Thymus (tissue), 11 donors: ENCODE results near the gene MRPS7. TPM values are rescaled to one million over a fixed set of nuclear protein-coding genes. Genes with fewer than 3 reads are reported as not detected.
"Not testable (repeated sequence)": the region's sequence is repeated elsewhere in the genome, so short reads cannot be mapped to it uniquely, and the experiment has no call there.

Source experiments
- DNase-seq, 9 donors: peaks; one replicate each; pipeline ENCODE4 v3.0.0-alpha.2; 2013; ENCODE audit warnings: low spot score in 9 of 9, low read depth in 6 of 9, missing footprints in 1 of 9
- H3K27ac ChIP-seq, 2 donors: one replicate each; pipeline ENCODE4 v1.5.1; 2013; ENCODE audit warnings: control low read depth in 1 of 2, low read depth in 1 of 2, low read length in 1 of 2, mild to moderate bottlenecking in 1 of 2, moderate library complexity in 1 of 2
- H3K27me3 ChIP-seq, 2 donors: one replicate each; pipeline ENCODE4 v1.5.1; 2013; ENCODE audit warnings: low read length in 1 of 2; ENCODE audit not compliant: control insufficient read depth in 2 of 2, insufficient read depth in 1 of 2
- H3K36me3 ChIP-seq, 2 donors: one replicate each; pipeline ENCODE4 v1.5.1; 2013; ENCODE audit warnings: low read length in 1 of 2, mild to moderate bottlenecking in 1 of 2, moderate library complexity in 1 of 2; ENCODE audit not compliant: control insufficient read depth in 2 of 2, insufficient read depth in 2 of 2
- H3K4me1 ChIP-seq, 2 donors: one replicate each; pipeline ENCODE4 v1.5.1; 2013; ENCODE audit warnings: low read length in 2 of 2; ENCODE audit not compliant: control insufficient read depth in 2 of 2, insufficient read depth in 2 of 2
- H3K4me3 ChIP-seq, 2 donors: one replicate each; pipeline ENCODE4 v1.5.1; 2013; ENCODE audit warnings: low read length in 2 of 2, control low read depth in 1 of 2, mild to moderate bottlenecking in 1 of 2
- H3K9me3 ChIP-seq, 2 donors: one replicate each; pipeline ENCODE4 v1.5.1; 2013; ENCODE audit warnings: low read length in 1 of 2, mild to moderate bottlenecking in 1 of 2; ENCODE audit not compliant: control insufficient read depth in 2 of 2, insufficient read depth in 1 of 2
- WGBS: extraction: QIAGEN DNeasy Blood & Tissue Kit; methylation state at CpG from one replicate; pipeline ENCODE4 v1.1.7; 2013; 5-methylcytosine and 5-hydroxymethylcytosine counted together
- polyA plus RNA-seq: library from polyadenylated mRNA; stranded (reverse); fragments of 200-250 nt; gene quantifications from one replicate; pipeline ENCODE4 v1.2.3, GENCODE V29; 2013
- total RNA-seq: library from RNA; stranded (reverse); fragments of 120-200 nt; gene quantifications from one replicate; pipeline ENCODE4 v1.2.4, GENCODE V29; 2013
- donor health status: healthy.

The MRPS7 gene
- total and polyA plus RNA-seq, 2 donors: 39.1 to 62.8 TPM

- WGBS: 91% methylated on average over 16 of the region's 16 CpGs
- not testable (repeated sequence) for DNase-seq, H3K27ac ChIP-seq, H3K4me3 ChIP-seq, H3K36me3 ChIP-seq, H3K27me3 ChIP-seq, H3K9me3 ChIP-seq
- peaks cover 5 to 21% of the 10 kb centered on the region in 2 donors for H3K4me1 ChIP-seq
Measured at GRCh38 chr17:75292810-75293448, 31.2 kb downstream of the MRPS7 start.

- 81% methylated on average over 8 of the region's 8 CpGs for WGBS
- H3K9me3 ChIP-seq: no peaks in the 10 kb centered on the region
- H3K4me1 ChIP-seq: peaks cover 0 to 8% of the 10 kb centered on the region in 2 donors
- H3K36me3 ChIP-seq: no peaks in the 10 kb centered on the region
- peak in 1 of 9 donors; percentile 37 for DNase-seq
- no peak overlapping the region for H3K4me3 ChIP-seq
- H3K27me3 ChIP-seq: no peaks in the 10 kb centered on the region
- H3K27ac ChIP-seq: peak overlapping the region; percentile 73 to 80
Measured at GRCh38 chr17:75295201-75296158, 33.8 kb downstream of the MRPS7 start.

- no peak for DNase-seq
- no peaks in the 10 kb centered on the region for H3K9me3 ChIP-seq
- WGBS: 92% methylated on average over 7 of the region's 7 CpGs
- H3K27me3 ChIP-seq: no peaks in the 10 kb centered on the region
- no peak overlapping the region for H3K27ac ChIP-seq
- H3K36me3 ChIP-seq: no peaks in the 10 kb centered on the region
- H3K4me3 ChIP-seq: no peak overlapping the region
- peaks cover 0 to 5% of the 10 kb centered on the region in 2 donors for H3K4me1 ChIP-seq
Measured at GRCh38 chr17:75300280-75300679, 38.6 kb downstream of the MRPS7 start.

- Histone ChIP-seq H3K27ac (no peak overlapping the region), H3K9me3 (no peaks in the 10 kb centered on the region), H3K4me3 (no peak overlapping the region), H3K27me3 (no peaks in the 10 kb centered on the region), H3K4me1 (no peaks in the 10 kb centered on the region), H3K36me3 (no peaks in the 10 kb centered on the region)
- WGBS: 94% methylated on average over 9 of the region's 9 CpGs
- DNase-seq: no peak
Measured at GRCh38 chr17:75301049-75301448, 39.4 kb downstream of the MRPS7 start.

GRCh38 chr17:75301502-75302206 is 40.0 kb downstream of the MRPS7 start:
- 94% methylated on average over 17 of the region's 17 CpGs for WGBS
- H3K36me3 ChIP-seq: no peaks in the 10 kb centered on the region
- H3K4me1 ChIP-seq: no peaks in the 10 kb centered on the region
- H3K9me3 ChIP-seq: no peaks in the 10 kb centered on the region
- H3K27me3 ChIP-seq: no peaks in the 10 kb centered on the region
- H3K27ac ChIP-seq: no peak overlapping the region
- no peak overlapping the region for H3K4me3 ChIP-seq
- DNase-seq: no peak

- no peaks in the 10 kb centered on the region for H3K9me3 ChIP-seq
- H3K36me3 ChIP-seq: no peaks in the 10 kb centered on the region
- no peaks in the 10 kb centered on the region for H3K27me3 ChIP-seq
- no peak overlapping the region for H3K27ac ChIP-seq
- no peak overlapping the region for H3K4me3 ChIP-seq
- DNase-seq: no peak
- peaks cover 0 to 5% of the 10 kb centered on the region in 2 donors for H3K4me1 ChIP-seq
- 96% methylated on average over 13 of the region's 13 CpGs for whole genome bisulfite sequencing
Measured at GRCh38 chr17:75307957-75308731, 46.5 kb downstream of the MRPS7 start.

- no peaks in the 10 kb centered on the region for H3K27me3 ChIP-seq
- WGBS: 92% methylated on average over 20 of the region's 20 CpGs
- peaks cover 0 to 1% of the 10 kb centered on the region in 2 donors for H3K36me3 ChIP-seq
- peaks cover 0 to 8% of the 10 kb centered on the region in 2 donors for H3K4me1 ChIP-seq
- no peak overlapping the region for H3K4me3 ChIP-seq
- H3K27ac ChIP-seq: no peak overlapping the region
- no peak for DNase-seq
- no peaks in the 10 kb centered on the region for H3K9me3 ChIP-seq
Measured at GRCh38 chr17:75308732-75309629, 47.3 kb downstream of the MRPS7 start.
